ENCODE measurements around the gene VARS2. TPM values are rescaled to one million over a fixed set of nuclear protein-coding genes. Genes with fewer than 3 reads are reported as not detected.

VARS2 gene
- total and polyA plus RNA-seq, 2 donors from 2014 or later, result 30.4 to 34.5 TPM

DNA sequence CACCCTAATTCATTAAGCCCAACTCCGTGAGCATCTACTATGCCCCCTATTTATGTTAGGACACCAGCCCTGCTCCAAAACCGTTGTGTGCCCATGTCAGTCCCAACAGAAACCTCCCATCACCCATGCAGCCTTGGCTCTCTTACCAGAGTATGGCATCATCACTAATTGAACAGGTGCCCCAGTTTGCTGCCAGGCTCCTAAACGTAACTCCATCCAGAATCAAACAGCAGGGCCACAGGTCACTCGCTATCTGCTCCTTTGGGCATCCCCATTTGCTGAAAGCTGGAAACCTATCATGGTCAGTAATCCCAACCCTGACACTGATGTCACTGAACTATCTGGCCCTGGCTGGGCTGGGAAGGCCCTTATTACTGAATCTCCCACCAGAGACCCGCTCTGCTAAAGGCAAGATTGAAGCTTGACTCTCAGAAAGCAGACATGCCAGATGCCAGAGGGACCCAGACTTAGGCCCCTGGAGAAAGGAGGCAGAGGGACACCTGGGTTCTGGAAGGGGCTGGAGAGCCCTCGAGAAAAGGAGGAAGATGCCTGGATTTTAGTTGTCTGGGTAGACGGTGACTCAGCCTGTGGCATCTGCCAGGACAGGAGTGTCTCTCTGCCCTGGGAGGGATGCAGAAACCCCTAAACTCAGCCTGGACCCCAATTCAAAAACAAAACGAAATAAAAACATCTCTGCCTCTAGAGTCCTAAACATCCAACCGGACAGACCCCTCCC, 40.8 kb downstream of the VARS2 start:
- H3K4me1 ChIP-seq (ENCODE audit: control insufficient read depth in 2 of 3, insufficient read depth in 2 of 3, low read depth in 1 of 3, low read length in 3 of 3), result no peaks in the 10 kb centered on the region
- no peaks in the 10 kb centered on the region for H3K9me3 ChIP-seq (ENCODE audit: control insufficient read depth in 2 of 3, insufficient read depth in 1 of 3, low read length in 3 of 3)
- H3K27me3 ChIP-seq (ENCODE audit: control insufficient read depth, insufficient read depth, low read length), result no peaks in the 10 kb centered on the region
- peak overlapping the region in 1 of 3 donors; percentile 10 for H3K9ac ChIP-seq (ENCODE audit: low read length in 3 of 3)
- no peaks in the 10 kb centered on the region for H3K36me3 ChIP-seq (ENCODE audit: control insufficient read depth in 2 of 3, insufficient read depth in 3 of 3, low read length in 3 of 3)
- intact Hi-C loops (cut with DNase I), result no loop called here
- TF ChIP-seq, protein P1, sequence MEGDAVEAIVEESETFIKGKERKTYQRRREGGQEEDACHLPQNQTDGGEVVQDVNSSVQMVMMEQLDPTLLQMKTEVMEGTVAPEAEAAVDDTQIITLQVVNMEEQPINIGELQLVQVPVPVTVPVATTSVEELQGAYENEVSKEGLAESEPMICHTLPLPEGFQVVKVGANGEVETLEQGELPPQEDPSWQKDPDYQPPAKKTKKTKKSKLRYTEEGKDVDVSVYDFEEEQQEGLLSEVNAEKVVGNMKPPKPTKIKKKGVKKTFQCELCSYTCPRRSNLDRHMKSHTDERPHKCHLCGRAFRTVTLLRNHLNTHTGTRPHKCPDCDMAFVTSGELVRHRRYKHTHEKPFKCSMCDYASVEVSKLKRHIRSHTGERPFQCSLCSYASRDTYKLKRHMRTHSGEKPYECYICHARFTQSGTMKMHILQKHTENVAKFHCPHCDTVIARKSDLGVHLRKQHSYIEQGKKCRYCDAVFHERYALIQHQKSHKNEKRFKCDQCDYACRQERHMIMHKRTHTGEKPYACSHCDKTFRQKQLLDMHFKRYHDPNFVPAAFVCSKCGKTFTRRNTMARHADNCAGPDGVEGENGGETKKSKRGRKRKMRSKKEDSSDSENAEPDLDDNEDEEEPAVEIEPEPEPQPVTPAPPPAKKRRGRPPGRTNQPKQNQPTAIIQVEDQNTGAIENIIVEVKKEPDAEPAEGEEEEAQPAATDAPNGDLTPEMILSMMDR (IDR thresholded peaks at IDR 0.05; ENCODE audit: borderline replicate concordance, extremely low read depth, insufficient read depth), result no peak
- H3K27ac ChIP-seq (ENCODE audit: low read depth in 2 of 2, low read length in 2 of 2), result no peak overlapping the region
- DNase-seq, result no peak
- peak overlapping the region in 1 of 3 donors; percentile 53 for H3K4me3 ChIP-seq (ENCODE audit: low read length in 3 of 3)
- FAIRE-seq, result no peak

DNA sequence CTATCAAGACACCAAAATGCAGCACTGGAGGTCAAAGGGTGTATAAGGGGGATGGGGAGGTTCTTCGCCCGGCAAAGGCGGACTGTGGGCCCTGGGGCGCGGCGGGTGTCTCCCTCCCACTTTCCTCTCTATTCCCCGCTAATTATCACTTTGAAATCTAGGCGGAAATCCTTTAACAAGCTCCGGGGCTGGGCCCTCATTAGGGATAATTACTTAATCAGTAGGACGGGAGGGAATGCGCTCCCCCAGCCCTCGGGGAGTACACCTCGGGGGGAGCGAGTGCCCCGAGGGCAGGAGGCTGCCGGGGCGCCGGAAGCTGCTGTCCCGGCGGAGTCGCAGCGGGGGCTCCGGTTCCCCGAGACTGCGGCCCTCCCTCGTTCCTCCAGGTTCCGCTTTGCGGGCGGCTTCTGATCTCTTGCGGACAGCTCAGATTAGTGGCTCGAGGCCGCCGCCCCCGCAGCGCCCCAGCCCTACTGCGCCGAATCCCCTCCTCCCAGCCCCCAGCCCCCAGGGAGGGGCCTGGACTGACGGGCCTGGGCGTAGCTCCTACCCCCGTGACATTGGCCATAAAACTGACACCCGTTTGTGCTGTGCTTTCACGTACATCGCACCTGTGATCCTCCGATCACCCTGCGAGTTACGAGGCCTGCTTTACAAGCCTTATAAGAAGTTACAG, 41.5 kb downstream of the VARS2 start:
- intact Hi-C loops (cut with DNase I), result no loop called here
- FAIRE-seq (no peak), DNase-seq (peak; percentile 81 to 91 (median 82))
- Histone ChIP-seq H3K4me3 (ENCODE audit: low read length in 3 of 3) (peak overlapping the region; percentile 40 to 53 (median 44)), H3K27ac (ENCODE audit: low read depth in 2 of 2, low read length in 2 of 2) (no peak overlapping the region), H3K27me3 (ENCODE audit: control insufficient read depth, insufficient read depth, low read length) (no peaks in the 10 kb centered on the region), H3K4me1 (ENCODE audit: control insufficient read depth in 2 of 3, insufficient read depth in 2 of 3, low read depth in 1 of 3, low read length in 3 of 3) (no peaks in the 10 kb centered on the region), H3K36me3 (ENCODE audit: control insufficient read depth in 2 of 3, insufficient read depth in 3 of 3, low read length in 3 of 3) (no peaks in the 10 kb centered on the region), H3K9ac (ENCODE audit: low read length in 3 of 3) (peak overlapping the region; percentile 9 to 29 (median 10)), H3K9me3 (ENCODE audit: control insufficient read depth in 2 of 3, insufficient read depth in 1 of 3, low read length in 3 of 3) (no peaks in the 10 kb centered on the region)
- TF ChIP-seq, protein P1 (IDR thresholded peaks at IDR 0.05; ENCODE audit: borderline replicate concordance, extremely low read depth, insufficient read depth), result no peak

DNA sequence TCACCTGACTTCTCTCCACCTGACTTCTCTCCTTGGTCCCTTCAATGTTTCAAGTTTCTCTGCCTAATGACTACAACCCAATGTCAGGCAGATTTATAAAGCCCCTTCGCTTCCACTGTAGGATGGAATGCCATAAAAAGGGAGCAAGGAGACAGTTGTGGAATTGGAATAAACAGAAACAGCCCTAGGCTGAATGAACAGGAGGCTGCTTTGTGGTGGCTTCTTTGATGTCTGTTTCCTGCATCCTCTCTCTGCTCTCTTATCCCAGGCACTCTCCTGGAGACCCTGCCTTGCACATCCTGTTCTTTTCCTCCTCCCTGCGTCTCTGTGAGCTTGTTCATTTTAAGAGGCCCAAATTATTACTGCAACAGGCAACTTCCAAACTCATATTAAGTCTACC, 43.7 kb downstream of the VARS2 start:
- H3K36me3 ChIP-seq (ENCODE audit: control insufficient read depth in 2 of 3, insufficient read depth in 3 of 3, low read length in 3 of 3), result no peaks in the 10 kb centered on the region
- intact Hi-C loops (cut with DNase I), result no loop called here
- FAIRE-seq (no peak), DNase-seq (no peak)
- H3K4me1 ChIP-seq (ENCODE audit: control insufficient read depth in 2 of 3, insufficient read depth in 2 of 3, low read depth in 1 of 3, low read length in 3 of 3), result no peaks in the 10 kb centered on the region
- H3K27ac ChIP-seq (ENCODE audit: low read depth in 2 of 2, low read length in 2 of 2), result no peak overlapping the region
- TF ChIP-seq, protein P1 (IDR thresholded peaks at IDR 0.05; ENCODE audit: borderline replicate concordance, extremely low read depth, insufficient read depth), result no peak
- no peaks in the 10 kb centered on the region for H3K27me3 ChIP-seq (ENCODE audit: control insufficient read depth, insufficient read depth, low read length)
- H3K9ac ChIP-seq (ENCODE audit: low read length in 3 of 3), result no peak overlapping the region
- H3K4me3 ChIP-seq (ENCODE audit: low read length in 3 of 3), result no peak overlapping the region
- no peaks in the 10 kb centered on the region for H3K9me3 ChIP-seq (ENCODE audit: control insufficient read depth in 2 of 3, insufficient read depth in 1 of 3, low read length in 3 of 3)

Measured in kidney (tissue), 14 donors.